GM18907 (cell line): ENCODE results near the gene PRKN.
"Not testable (repeated sequence)": the region's sequence is repeated elsewhere in the genome, so short reads cannot be mapped to it uniquely, and the experiment has no call there.

Source experiments
- ATAC-seq: cut with Tn5 transposase; IDR thresholded peaks from one replicate; pipeline ENCODE4 v1.9.1; 2021; ENCODE audit warnings: mild to moderate bottlenecking, moderate library complexity; ENCODE audit not compliant: unreplicated experiment

PRKN gene

GRCh38 chr6:162546905-162547304, 180.7 kb downstream of the PRKN start:
- ATAC-seq = no peak

GRCh38 chr6:162543221-162543620, 184.3 kb downstream of the PRKN start:
- no peak for ATAC-seq

GRCh38 chr6:162541019-162541601, 186.5 kb downstream of the PRKN start:
- ATAC-seq = no peak

GRCh38 chr6:162539321-162539720, 188.2 kb downstream of the PRKN start:
- ATAC-seq = no peak

GRCh38 chr6:162538643-162539064, 188.9 kb downstream of the PRKN start:
- no peak for ATAC-seq

- ATAC-seq = no peak
Observed at GRCh38 chr6:162533009-162533400, 194.6 kb downstream of the PRKN start.

- no peak for ATAC-seq
Observed at GRCh38 chr6:162532283-162533008, 195.1 kb downstream of the PRKN start.

- ATAC-seq = not testable (repeated sequence)
Observed at GRCh38 chr6:162531391-162531790, 196.2 kb downstream of the PRKN start.

- ATAC-seq = no peak
Observed at GRCh38 chr6:162528538-162528937, 199.0 kb downstream of the PRKN start.

- no peak for ATAC-seq
Observed at GRCh38 chr6:162526960-162527359, 200.6 kb downstream of the PRKN start.

GRCh38 chr6:162525181-162525580, 202.4 kb downstream of the PRKN start:
- ATAC-seq = no peak

- ATAC-seq = no peak
Observed at GRCh38 chr6:162512744-162513143, 214.8 kb downstream of the PRKN start.

GRCh38 chr6:162497389-162497788, 230.2 kb downstream of the PRKN start:
- ATAC-seq = no peak

GRCh38 chr6:162493917-162494316, 233.6 kb downstream of the PRKN start:
- no peak for ATAC-seq

GRCh38 chr6:162491637-162492036, 235.9 kb downstream of the PRKN start:
- no peak for ATAC-seq

- no peak for ATAC-seq
Observed at GRCh38 chr6:162489101-162489976, 238.2 kb downstream of the PRKN start.

GRCh38 chr6:162488444-162488843, 239.1 kb downstream of the PRKN start:
- no peak for ATAC-seq

- ATAC-seq = no peak
Observed at GRCh38 chr6:162485464-162485863, 242.1 kb downstream of the PRKN start.

- no peak for ATAC-seq
Observed at GRCh38 chr6:162481938-162482337, 245.6 kb downstream of the PRKN start.

GRCh38 chr6:162481320-162481719, 246.2 kb downstream of the PRKN start:
- no peak for ATAC-seq

- ATAC-seq = no peak
Observed at GRCh38 chr6:162478192-162478671, 249.3 kb downstream of the PRKN start.

- no peak for ATAC-seq
Observed at GRCh38 chr6:162474722-162475121, 252.8 kb downstream of the PRKN start.
